ENCODE measurements around the gene SELPLG. TPM values are rescaled to one million over a fixed set of nuclear protein-coding genes. Genes with fewer than 3 reads are reported as not detected.

Gene SELPLG
- 0.68 and 1.5 TPM in 2 replicates for total RNA-seq (ENCODE audit: low replicate concordance)

DNA sequence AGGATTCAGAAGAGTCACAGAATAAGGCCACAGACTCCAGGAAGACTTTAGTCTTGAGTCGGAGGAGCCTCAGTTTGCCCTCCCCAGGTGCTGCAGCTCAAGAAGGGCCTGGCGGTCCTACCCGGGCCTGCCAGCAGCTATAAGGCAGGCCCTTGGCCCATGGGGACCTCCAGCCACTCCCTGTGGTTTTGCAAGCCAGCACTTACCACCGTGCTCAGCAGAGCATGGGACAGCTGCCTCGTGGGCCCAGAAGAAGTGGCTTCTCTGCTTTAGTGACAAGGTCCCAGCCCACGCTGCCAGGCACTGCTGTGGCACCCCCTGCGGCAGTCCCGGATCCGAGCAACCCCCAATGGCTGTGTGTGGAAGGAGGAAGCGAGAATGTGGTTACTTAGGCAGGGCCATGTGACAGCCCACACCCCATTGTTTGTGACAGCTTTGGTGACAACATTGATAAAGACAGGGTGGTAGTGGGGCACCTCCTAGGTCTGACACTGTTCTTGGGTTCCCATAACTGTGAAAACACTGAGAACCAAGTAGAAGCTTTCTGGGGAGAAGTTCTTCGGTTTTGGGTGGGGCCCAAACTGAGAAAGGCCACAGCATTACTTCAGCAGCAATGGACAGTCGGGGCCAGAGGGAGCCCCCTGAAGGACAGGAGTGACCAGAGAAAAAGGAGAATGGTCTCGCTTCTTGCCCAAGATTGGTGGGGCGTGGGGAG, at the start of gene SELPLG:
Gene SELPLG, minus strand, starts transcription at position 361 of the 715 bp plus-strand sequence. CDS start 9,587 bp downstream, outside the sequence.

GRCh38 chr12:108597559-108598471, 35.9 kb downstream of the SELPLG start, which contains the start of gene TMEM119:
TMEM119 (minus strand) TSS chr12:108598084; CDS start chr12:108592383, 5,701 bp downstream.

Other genes with a start within 250 kb of the SELPLG start
- 8.5 and 9.6 TPM in 2 replicates for gene FICD, start 118.6 kb downstream of the SELPLG start, total RNA-seq (ENCODE audit: low replicate concordance)
- gene SART3, start 72.7 kb downstream of the SELPLG start, total RNA-seq (ENCODE audit: low replicate concordance), result 105 and 247 TPM in 2 replicates
- gene ISCU, start 71.3 kb downstream of the SELPLG start, total RNA-seq (ENCODE audit: low replicate concordance), result 102 and 131 TPM in 2 replicates
- gene TMEM119, start 35.8 kb downstream of the SELPLG start, total RNA-seq (ENCODE audit: low replicate concordance), result 6.1 and 102 TPM in 2 replicates
- 253 and 304 TPM in 2 replicates for gene CORO1C, start 97.6 kb upstream of the SELPLG start, total RNA-seq (ENCODE audit: low replicate concordance)
- 11.9 and 45.8 TPM in 2 replicates for gene SSH1, start 223.7 kb upstream of the SELPLG start, total RNA-seq (ENCODE audit: low replicate concordance)
- gene DAO, start 246.2 kb upstream of the SELPLG start, total RNA-seq (ENCODE audit: low replicate concordance), result under 0.01 TPM in 1 of 2 replicates, not detected in the other

All from smooth muscle cell of the coronary artery (primary cell).